Osteocyte (in vitro differentiated cells): ENCODE measurements around the gene RFXAP. TPM values are rescaled to one million over a fixed set of nuclear protein-coding genes. Genes with fewer than 3 reads are reported as not detected.

ENCODE experiments used
- DNase-seq: peaks from one replicate; pipeline ENCODE4 v3.0.0; 2021; ENCODE audit warnings: mixed read lengths; ENCODE audit not compliant: unreplicated experiment; ENCODE audit errors: extremely low spot score
- H3K27ac Mint-ChIP-seq: one replicate; pipeline ENCODE4 v1.8.0; 2021; ENCODE audit warnings: mild to moderate bottlenecking, mixed read lengths; ENCODE audit not compliant: unreplicated experiment
- H3K27me3 Mint-ChIP-seq: one replicate; pipeline ENCODE4 v1.8.0; 2021; ENCODE audit warnings: mixed read lengths; ENCODE audit not compliant: unreplicated experiment
- H3K36me3 Mint-ChIP-seq: one replicate; pipeline ENCODE4 v1.8.0; 2021; ENCODE audit warnings: mixed read lengths; ENCODE audit not compliant: unreplicated experiment
- H3K4me1 Mint-ChIP-seq: one replicate; pipeline ENCODE4 v1.8.0; 2021; ENCODE audit warnings: mixed read lengths; ENCODE audit not compliant: unreplicated experiment
- H3K4me3 Mint-ChIP-seq: one replicate; pipeline ENCODE4 v1.8.0; 2021; ENCODE audit warnings: mild to moderate bottlenecking, moderate library complexity, mixed read lengths; ENCODE audit not compliant: unreplicated experiment
- H3K9me3 Mint-ChIP-seq: one replicate; pipeline ENCODE4 v1.8.0; 2021; ENCODE audit warnings: mixed read lengths; ENCODE audit not compliant: unreplicated experiment
- long read RNA-seq: library from polyadenylated mRNA; unstranded; transcript quantifications from one replicate; pipeline ENCODE4 v2.0.0, GENCODE V29; 2021
- total RNA-seq: library from RNA; stranded (reverse); gene quantifications from 2 replicates; pipeline ENCODE4 v1.2.1, GENCODE V29; 2021
- TF ChIP-seq, protein P1 (sequence below): fragments of 200-600 bp; sonication (generic); IDR thresholded peaks from 2 replicates; pipeline ENCODE4 v1.5.0; 2021; ENCODE audit warnings: antibody characterized with exemption, mild to moderate bottlenecking, moderate library complexity

RFXAP gene, protein sequence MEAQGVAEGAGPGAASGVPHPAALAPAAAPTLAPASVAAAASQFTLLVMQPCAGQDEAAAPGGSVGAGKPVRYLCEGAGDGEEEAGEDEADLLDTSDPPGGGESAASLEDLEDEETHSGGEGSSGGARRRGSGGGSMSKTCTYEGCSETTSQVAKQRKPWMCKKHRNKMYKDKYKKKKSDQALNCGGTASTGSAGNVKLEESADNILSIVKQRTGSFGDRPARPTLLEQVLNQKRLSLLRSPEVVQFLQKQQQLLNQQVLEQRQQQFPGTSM
- total RNA-seq, result 4.9 and 9.4 TPM in 2 replicates
- long read RNA-seq, result 0 reads

DNA sequence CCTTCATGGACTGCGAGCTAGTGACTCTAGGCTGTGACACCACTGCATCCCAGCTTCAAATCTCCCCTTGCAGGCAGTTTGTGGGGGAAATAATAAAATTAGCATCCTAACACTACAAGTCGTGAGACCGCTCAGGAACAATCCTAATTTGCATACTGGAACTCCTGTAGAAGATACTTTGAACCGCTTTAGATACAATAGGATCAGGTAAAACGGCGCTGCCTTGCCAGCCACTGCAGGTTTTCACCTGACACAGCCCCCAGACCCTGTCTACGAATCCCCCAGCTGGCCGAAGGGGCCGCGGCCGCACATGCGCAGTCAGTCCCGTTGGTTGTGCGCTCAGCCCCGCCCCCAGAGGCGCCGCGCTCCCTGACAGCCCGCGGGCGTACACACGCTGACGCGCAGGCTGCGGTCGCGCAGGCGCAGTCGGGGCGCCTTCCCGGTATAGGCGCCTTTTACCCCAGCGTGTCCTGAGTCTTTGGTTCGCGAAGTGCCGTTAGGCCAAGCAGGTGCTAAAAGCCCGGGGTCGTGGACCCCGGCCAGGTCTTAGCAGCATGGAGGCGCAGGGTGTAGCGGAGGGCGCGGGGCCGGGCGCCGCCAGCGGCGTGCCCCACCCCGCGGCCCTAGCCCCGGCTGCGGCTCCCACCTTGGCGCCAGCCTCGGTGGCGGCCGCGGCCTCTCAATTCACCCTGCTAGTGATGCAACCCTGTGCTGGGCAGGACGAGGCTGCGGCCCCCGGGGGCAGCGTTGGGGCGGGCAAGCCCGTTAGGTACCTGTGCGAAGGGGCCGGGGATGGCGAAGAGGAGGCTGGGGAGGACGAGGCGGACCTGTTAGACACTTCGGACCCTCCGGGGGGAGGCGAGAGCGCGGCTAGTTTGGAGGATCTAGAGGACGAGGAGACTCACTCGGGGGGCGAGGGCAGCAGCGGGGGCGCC is at the start of gene RFXAP:
Gene RFXAP, plus strand, starts transcription at position 419 of the 935 bp plus-strand sequence. Its CDS starts 136 bp downstream, at position 555.
- DNase-seq, result peak; percentile 97
- Mint-ChIP-seq H3K36me3 (no peaks in the 10 kb centered on the region), H3K27me3 (peaks cover 3% of the 10 kb centered on the region), H3K4me3 (peak within 1 kb of the TSS; percentile 91), H3K4me1 (peaks cover 30% of the 10 kb centered on the region), H3K27ac (peak within 1 kb of the TSS; percentile 75), H3K9me3 (no peaks in the 10 kb centered on the region)
- TF ChIP-seq, protein P1, sequence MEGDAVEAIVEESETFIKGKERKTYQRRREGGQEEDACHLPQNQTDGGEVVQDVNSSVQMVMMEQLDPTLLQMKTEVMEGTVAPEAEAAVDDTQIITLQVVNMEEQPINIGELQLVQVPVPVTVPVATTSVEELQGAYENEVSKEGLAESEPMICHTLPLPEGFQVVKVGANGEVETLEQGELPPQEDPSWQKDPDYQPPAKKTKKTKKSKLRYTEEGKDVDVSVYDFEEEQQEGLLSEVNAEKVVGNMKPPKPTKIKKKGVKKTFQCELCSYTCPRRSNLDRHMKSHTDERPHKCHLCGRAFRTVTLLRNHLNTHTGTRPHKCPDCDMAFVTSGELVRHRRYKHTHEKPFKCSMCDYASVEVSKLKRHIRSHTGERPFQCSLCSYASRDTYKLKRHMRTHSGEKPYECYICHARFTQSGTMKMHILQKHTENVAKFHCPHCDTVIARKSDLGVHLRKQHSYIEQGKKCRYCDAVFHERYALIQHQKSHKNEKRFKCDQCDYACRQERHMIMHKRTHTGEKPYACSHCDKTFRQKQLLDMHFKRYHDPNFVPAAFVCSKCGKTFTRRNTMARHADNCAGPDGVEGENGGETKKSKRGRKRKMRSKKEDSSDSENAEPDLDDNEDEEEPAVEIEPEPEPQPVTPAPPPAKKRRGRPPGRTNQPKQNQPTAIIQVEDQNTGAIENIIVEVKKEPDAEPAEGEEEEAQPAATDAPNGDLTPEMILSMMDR, result no peak

DNA sequence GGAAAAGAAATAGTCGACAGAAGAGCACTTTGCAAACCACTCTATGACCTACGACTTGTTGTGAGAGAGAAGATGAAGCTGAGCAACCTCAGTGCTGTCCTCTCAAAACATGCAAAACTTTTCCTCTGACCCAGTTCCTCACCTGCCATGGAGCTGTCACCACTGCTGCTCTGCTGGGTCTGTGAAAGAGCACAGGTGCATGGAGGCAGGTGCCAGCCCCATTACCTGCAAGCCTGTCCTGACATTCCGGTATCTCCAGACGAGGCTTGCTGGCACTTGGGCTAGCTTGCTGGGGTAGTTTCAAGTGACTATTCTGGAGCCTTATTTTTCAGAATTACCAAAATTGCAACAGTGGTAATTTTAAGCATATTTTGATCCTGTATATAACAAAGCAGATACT is 49.5 kb upstream of the RFXAP start:
- H3K36me3 Mint-ChIP-seq, result no peaks in the 10 kb centered on the region
- TF ChIP-seq, protein P1, result no peak
- H3K4me3 Mint-ChIP-seq, result no peak overlapping the region
- H3K9me3 Mint-ChIP-seq, result peaks cover 6% of the 10 kb centered on the region
- no peak for DNase-seq
- peaks cover 11% of the 10 kb centered on the region for H3K27me3 Mint-ChIP-seq
- H3K4me1 Mint-ChIP-seq, result no peaks in the 10 kb centered on the region
- no peak overlapping the region for H3K27ac Mint-ChIP-seq

DNA sequence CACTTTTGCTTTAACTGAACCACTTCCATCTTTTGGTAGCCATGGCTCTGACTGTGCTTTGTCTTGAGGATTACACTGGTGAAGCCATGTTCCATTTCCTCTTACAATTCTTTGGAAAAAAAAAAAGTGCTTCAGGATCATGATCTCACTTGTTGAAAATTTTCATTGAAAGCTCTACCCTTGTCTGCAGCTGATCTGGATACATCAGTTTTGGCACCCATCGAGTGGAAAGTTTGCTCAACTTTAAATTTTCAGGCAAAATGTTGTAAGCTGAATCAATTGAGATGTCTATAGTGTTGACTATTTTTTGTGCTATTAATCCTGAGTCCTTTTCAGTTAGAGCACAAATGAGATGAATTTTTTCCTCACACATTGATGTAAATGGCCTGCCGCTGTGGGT is 48.3 kb upstream of the RFXAP start:
- Mint-ChIP-seq H3K27me3 (peaks cover 14% of the 10 kb centered on the region), H3K36me3 (no peaks in the 10 kb centered on the region), H3K27ac (no peak overlapping the region), H3K4me1 (peaks cover 2% of the 10 kb centered on the region), H3K4me3 (no peak overlapping the region), H3K9me3 (peaks cover 6% of the 10 kb centered on the region)
- DNase-seq, result no peak
- TF ChIP-seq, protein P1, result no peak

DNA sequence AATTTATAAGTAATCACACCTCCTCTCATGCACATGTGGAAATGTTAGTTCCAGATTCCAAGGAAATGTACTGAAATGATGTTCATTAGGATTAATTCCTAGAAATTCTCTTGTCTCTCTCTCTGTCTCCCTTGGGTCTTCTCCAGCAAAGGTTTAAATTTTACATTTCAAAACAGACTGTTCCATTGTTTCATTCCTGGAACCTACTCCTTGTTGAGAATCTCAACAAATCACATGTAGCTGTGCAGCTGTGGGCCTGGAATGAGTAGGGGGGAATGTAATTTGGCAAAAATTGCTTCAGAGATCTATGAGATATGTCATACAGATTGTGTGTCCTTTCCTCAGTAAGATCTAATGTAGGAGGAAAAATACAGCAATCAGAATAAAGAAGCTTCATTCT is 46.2 kb upstream of the RFXAP start:
- H3K36me3 Mint-ChIP-seq, result no peaks in the 10 kb centered on the region
- no peaks in the 10 kb centered on the region for H3K9me3 Mint-ChIP-seq
- TF ChIP-seq, protein P1, result no peak
- H3K27ac Mint-ChIP-seq, result no peak overlapping the region
- peaks cover 3% of the 10 kb centered on the region for H3K4me1 Mint-ChIP-seq
- DNase-seq, result no peak
- no peak overlapping the region for H3K4me3 Mint-ChIP-seq
- H3K27me3 Mint-ChIP-seq, result peaks cover 16% of the 10 kb centered on the region

DNA sequence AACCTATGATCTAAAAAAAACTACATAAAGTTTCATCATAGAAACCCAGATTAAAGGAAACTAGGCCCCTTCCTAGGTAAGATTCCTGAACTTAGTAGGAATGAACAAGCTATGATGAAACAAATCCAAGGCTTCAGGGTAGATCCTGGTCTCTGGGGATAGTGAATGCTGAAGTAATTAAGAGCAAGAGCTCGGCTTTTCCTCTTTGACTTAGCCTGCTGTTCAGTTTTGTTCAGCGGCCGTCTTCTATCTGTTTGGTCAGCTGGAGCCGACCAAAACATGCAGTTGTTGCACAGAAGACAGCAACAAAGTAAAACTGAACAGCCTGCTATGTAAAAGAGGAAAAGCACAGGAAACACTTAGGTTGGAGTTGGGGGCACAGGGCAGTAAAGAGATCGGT is 44.1 kb upstream of the RFXAP start:
- TF ChIP-seq, protein P1, result no peak
- Mint-ChIP-seq H3K4me3 (no peak overlapping the region), H3K27ac (no peak overlapping the region), H3K9me3 (no peaks in the 10 kb centered on the region), H3K27me3 (peaks cover 16% of the 10 kb centered on the region), H3K4me1 (peaks cover 9% of the 10 kb centered on the region), H3K36me3 (no peaks in the 10 kb centered on the region)
- DNase-seq, result no peak
